ENCODE results near the gene TXNDC17. TPM values are rescaled to one million over a fixed set of nuclear protein-coding genes. Genes with fewer than 3 reads are reported as not detected.
A peak's percentile ranks its signal among the peaks of the same experiment; 100 is the strongest.
"Not testable (repeated sequence)": the region's sequence is repeated elsewhere in the genome, so short reads cannot be mapped to it uniquely, and the experiment has no call there.

Gene TXNDC17
- total RNA-seq, 4 donors from 2014 or later = 85.5 to 183 (median 106) TPM

DNA sequence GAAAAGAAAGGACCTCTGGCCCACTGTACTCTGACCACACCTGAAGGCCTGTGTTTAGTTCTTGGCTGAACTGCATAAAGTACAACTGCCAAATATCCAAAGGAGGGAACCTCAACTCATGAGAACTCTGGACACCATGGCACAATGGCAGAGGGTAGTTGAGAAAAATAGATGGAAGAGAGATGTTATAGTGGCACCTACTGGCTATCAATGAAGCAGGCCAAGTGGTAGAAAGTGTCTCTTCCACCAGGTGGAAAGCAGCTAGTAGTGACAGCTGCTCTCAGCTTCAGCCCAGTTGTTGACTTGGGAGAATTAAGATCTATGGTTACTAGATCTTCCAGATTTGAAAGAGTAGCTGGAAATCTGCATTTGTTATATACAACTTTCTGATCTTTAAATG is 7.3 kb downstream of the TXNDC17 start:
- no peak overlapping the region for H3K27ac ChIP-seq
- H3K27me3 ChIP-seq = no peaks in the 10 kb centered on the region
- H3K4me3 ChIP-seq = no peak overlapping the region
- peaks cover 25 to 29% of the 10 kb centered on the region in 2 donors for H3K4me1 ChIP-seq
- no peaks in the 10 kb centered on the region for H3K9me3 ChIP-seq
- peaks cover 0 to 54% of the 10 kb centered on the region in 2 donors for H3K36me3 ChIP-seq
- in situ Hi-C loops (cut with MboI; ENCODE audit: low sequenced_read_pairs in 4 of 4) (loop anchor here in 1 of 4 donors (25.0 kb wide), 1 partner anchor 364 kb away; the partner anchor contains the start of genes BCL6B and RNASEK), intact Hi-C loops (cut with DNase I; ENCODE audit: low total_unique reads) (no loop called here)
- ATAC-seq = no peak
- no peak for TF ChIP-seq POLR2A (IDR thresholded peaks at IDR 0.05)
- TF ChIP-seq, protein P1, sequence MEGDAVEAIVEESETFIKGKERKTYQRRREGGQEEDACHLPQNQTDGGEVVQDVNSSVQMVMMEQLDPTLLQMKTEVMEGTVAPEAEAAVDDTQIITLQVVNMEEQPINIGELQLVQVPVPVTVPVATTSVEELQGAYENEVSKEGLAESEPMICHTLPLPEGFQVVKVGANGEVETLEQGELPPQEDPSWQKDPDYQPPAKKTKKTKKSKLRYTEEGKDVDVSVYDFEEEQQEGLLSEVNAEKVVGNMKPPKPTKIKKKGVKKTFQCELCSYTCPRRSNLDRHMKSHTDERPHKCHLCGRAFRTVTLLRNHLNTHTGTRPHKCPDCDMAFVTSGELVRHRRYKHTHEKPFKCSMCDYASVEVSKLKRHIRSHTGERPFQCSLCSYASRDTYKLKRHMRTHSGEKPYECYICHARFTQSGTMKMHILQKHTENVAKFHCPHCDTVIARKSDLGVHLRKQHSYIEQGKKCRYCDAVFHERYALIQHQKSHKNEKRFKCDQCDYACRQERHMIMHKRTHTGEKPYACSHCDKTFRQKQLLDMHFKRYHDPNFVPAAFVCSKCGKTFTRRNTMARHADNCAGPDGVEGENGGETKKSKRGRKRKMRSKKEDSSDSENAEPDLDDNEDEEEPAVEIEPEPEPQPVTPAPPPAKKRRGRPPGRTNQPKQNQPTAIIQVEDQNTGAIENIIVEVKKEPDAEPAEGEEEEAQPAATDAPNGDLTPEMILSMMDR (IDR thresholded peaks at IDR 0.05 in 4 of 5, conservative IDR thresholded peaks at IDR 0.05 in 1 of 5) = no peak
- no peak for DNase-seq

DNA sequence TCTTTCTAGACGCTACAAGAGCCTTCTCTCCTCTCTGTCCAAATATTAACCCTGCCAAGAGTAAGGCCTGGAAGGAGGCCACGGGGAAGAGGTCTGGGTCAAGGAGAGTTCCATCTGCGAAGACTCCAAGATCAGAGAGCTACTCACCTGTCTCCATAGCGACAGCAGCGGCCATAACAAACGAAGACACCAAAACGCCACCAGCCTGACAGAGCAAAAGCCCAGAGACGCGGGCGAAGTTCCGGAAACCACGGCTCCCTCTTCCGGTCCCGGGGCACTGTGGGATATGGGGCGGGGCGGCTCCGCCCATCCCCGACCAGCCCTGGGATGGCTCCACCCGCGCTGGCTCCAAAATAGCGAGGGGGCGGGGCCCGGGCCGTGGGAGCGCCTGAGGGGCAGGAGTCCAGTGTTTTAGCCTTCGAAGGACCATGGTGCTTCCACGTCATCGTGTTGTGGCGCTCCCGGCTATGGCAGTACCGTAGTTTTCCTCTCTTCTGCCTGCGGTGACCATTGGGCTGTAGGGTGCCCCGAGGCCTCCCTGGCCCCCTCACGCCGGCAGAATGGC is 10.6 kb downstream of the TXNDC17 start, which contains the start of the genes C17orf100 and MED31:
C17orf100 (plus strand) TSS at position 409 of the 565 bp plus-strand sequence; CDS start at position 561, 152 bp downstream.
MED31 (minus strand) TSS at position 252 of the 565 bp plus-strand sequence; CDS start at position 175, 77 bp downstream.
- peak; percentile 88 to 94 for DNase-seq
- peak; percentile 57 to 81 for TF ChIP-seq POLR2A (IDR thresholded peaks at IDR 0.05)
- TF ChIP-seq, protein P1 (IDR thresholded peaks at IDR 0.05 in 4 of 5, conservative IDR thresholded peaks at IDR 0.05 in 1 of 5) = no peak
- Histone ChIP-seq H3K4me1 (peaks cover 25 to 33% of the 10 kb centered on the region in 2 donors), H3K27ac (peak within 1 kb of the TSS; percentile 80 to 93 (median 86)), H3K9me3 (no peaks in the 10 kb centered on the region), H3K36me3 (peaks cover 0 to 32% of the 10 kb centered on the region in 2 donors), H3K27me3 (peaks cover 12 to 18% (median 17%) of the 10 kb centered on the region in 3 donors), H3K4me3 (peak within 1 kb of the TSS; percentile 60 to 95 (median 86))
- intact Hi-C loops (cut with DNase I; ENCODE audit: low total_unique reads) = loop anchor here (1.0 to 10.0 kb wide), 4 partner anchors 10 to 1167 kb away; partner anchors contain the start of genes DERL2, MIS12, POLR2A and RNASEK
- peak; percentile 93 to 96 for ATAC-seq
- in situ Hi-C loops (cut with MboI; ENCODE audit: low sequenced_read_pairs in 4 of 4) = loop anchor here in 3 of 4 donors (25.0 kb wide), 2 partner anchors 186 to 361 kb away; partner anchors contain the start of genes BCL6B (in 3 of the 3), RNASEK (in 3 of the 3) and TEKT1 (in 1 of the 3)

DNA sequence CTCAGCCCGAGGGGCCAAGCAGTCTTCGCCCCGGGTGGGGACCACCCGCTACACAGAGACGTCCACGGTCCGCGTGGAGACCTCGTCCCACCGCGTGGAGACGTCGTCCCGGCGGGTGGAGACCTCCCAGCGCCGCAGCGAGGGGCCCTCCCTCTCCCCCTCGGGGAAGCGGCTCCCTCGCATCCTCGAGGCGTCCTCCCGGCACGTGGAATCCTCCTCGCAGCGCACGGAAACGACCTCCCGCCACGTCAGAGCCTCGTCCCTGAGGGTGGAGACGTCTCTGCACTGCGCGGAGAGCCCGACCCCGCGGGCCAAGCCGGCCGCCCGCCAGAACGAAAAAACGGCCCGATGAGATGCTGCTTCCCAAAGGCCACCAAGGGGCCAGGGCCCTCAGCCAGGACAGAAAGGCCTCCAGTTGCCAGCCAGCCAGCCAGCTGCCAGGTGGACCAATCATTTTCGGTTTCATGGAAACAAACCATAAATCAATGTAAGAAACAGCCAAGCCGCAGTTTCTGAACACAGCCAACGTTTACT is 11.1 kb downstream of the TXNDC17 start:
- peak; percentile 55 to 76 for DNase-seq
- ATAC-seq = peak; percentile 61 to 63

GRCh38 chr17:6654841-6655731 is 14.2 kb downstream of the TXNDC17 start:
- H3K9me3 ChIP-seq = no peaks in the 10 kb centered on the region
- no peak overlapping the region for H3K4me3 ChIP-seq
- H3K36me3 ChIP-seq = peaks cover 0 to 2% of the 10 kb centered on the region in 2 donors
- H3K4me1 ChIP-seq = peaks cover 20 to 26% of the 10 kb centered on the region in 2 donors
- no peak for DNase-seq
- TF ChIP-seq POLR2A (IDR thresholded peaks at IDR 0.05) = no peak
- TF ChIP-seq, protein P1 (IDR thresholded peaks at IDR 0.05 in 4 of 5, conservative IDR thresholded peaks at IDR 0.05 in 1 of 5) = no peak
- intact Hi-C loops (cut with DNase I; ENCODE audit: low total_unique reads) = loop anchor here (5.0 to 10.0 kb wide), 3 partner anchors 357 to 1170 kb away; partner anchors contain the start of genes DERL2, MIS12, POLR2A and RNASEK
- peaks cover 21 to 30% (median 30%) of the 10 kb centered on the region in 3 donors for H3K27me3 ChIP-seq
- in situ Hi-C loops (cut with MboI; ENCODE audit: low sequenced_read_pairs in 4 of 4) = loop anchor here in 3 of 4 donors (25.0 kb wide), 2 partner anchors 182 to 357 kb away; partner anchors contain the start of genes BCL6B (in 3 of the 3), RNASEK (in 3 of the 3) and TEKT1 (in 1 of the 3)
- no peak for ATAC-seq
- no peak overlapping the region for H3K27ac ChIP-seq

More for the DNA sequence above, 11.1 kb downstream of the TXNDC17 start:
- in situ Hi-C loops (cut with MboI; ENCODE audit: low sequenced_read_pairs in 4 of 4) (loop anchor here in 3 of 4 donors (25.0 kb wide), 2 partner anchors 185 to 360 kb away; partner anchors contain the start of genes BCL6B (in 3 of the 3), RNASEK (in 3 of the 3) and TEKT1 (in 1 of the 3)), intact Hi-C loops (cut with DNase I; ENCODE audit: low total_unique reads) (loop anchor here (1.0 to 10.0 kb wide), 4 partner anchors 11 to 1167 kb away; partner anchors contain the start of genes DERL2, MIS12, POLR2A and RNASEK)
- Histone ChIP-seq H3K27ac (peak overlapping the region; percentile 80 to 93 (median 86)), H3K27me3 (peaks cover 12 to 18% (median 17%) of the 10 kb centered on the region in 3 donors), H3K9me3 (no peaks in the 10 kb centered on the region), H3K36me3 (peaks cover 0 to 26% of the 10 kb centered on the region in 2 donors), H3K4me3 (peak overlapping the region; percentile 60 to 95 (median 86)), H3K4me1 (peaks cover 25 to 33% of the 10 kb centered on the region in 2 donors)
- TF ChIP-seq POLR2A (IDR thresholded peaks at IDR 0.05) = no peak

GRCh38 chr17:6655732-6656361 is 15.0 kb downstream of the TXNDC17 start:
- in situ Hi-C loops (cut with MboI; ENCODE audit: low sequenced_read_pairs in 4 of 4) = loop anchor here in 3 of 4 donors (25.0 kb wide), 2 partner anchors 181 to 356 kb away; partner anchors contain the start of genes BCL6B (in 3 of the 3), RNASEK (in 3 of the 3) and TEKT1 (in 1 of the 3)
- not testable (repeated sequence) for H3K4me3 ChIP-seq, H3K9me3 ChIP-seq, H3K27ac ChIP-seq, DNase-seq, ATAC-seq, H3K36me3 ChIP-seq
- H3K4me1 ChIP-seq = peaks cover 13 to 20% of the 10 kb centered on the region in 2 donors
- peaks cover 21 to 34% (median 30%) of the 10 kb centered on the region in 3 donors for H3K27me3 ChIP-seq
- intact Hi-C loops (cut with DNase I; ENCODE audit: low total_unique reads) = loop anchor here (10.0 kb wide), 1 partner anchor 1171 kb away; the partner anchor contains the start of genes DERL2 and MIS12

GRCh38 chr17:6656797-6657632 is 16.2 kb downstream of the TXNDC17 start:
- not testable (repeated sequence) for H3K36me3 ChIP-seq, H3K9me3 ChIP-seq, DNase-seq, H3K4me3 ChIP-seq, ATAC-seq, H3K27ac ChIP-seq
- in situ Hi-C loops (cut with MboI; ENCODE audit: low sequenced_read_pairs in 4 of 4) (loop anchor here in 3 of 4 donors (25.0 kb wide), 2 partner anchors 180 to 355 kb away; partner anchors contain the start of genes BCL6B (in 3 of the 3), RNASEK (in 3 of the 3) and TEKT1 (in 1 of the 3)), intact Hi-C loops (cut with DNase I; ENCODE audit: low total_unique reads) (loop anchor here (10.0 kb wide), 1 partner anchor 1172 kb away; the partner anchor contains the start of genes DERL2 and MIS12)
- H3K4me1 ChIP-seq = peaks cover 8 to 15% of the 10 kb centered on the region in 2 donors
- H3K27me3 ChIP-seq = peaks cover 21 to 34% (median 30%) of the 10 kb centered on the region in 3 donors
